Stimulated activated CD4-positive, alpha-beta T cell treated with anti-CD3 and anti-CD28 coated beads, TNF-alpha, amount 100 ng/mL, for 24 hours (primary cell): ENCODE results near the gene NUMBL.

Experiments used
- DNase-seq, 3 experiments: peaks; one replicate each; pipeline ENCODE4 v3.0.0-alpha.2; 2020; ENCODE audit warnings: low read depth in 3 of 3

The NUMBL gene

GRCh38 chr19:40716482-40717324 is 26.3 kb upstream of the NUMBL start, which contains the start of the genes COQ8B and ITPKC:
TSS of gene COQ8B (minus strand) at chr19:40716886. CDS start at chr19:40714632, 2,254 bp downstream.
TSS of gene ITPKC (plus strand) at chr19:40717112. CDS start at chr19:40717136, 24 bp downstream.
- peak; percentile 99 to 100 (median 100) for DNase-seq

- DNase-seq = peak; percentile 49 to 62 (median 57)
Measured at GRCh38 chr19:40716031-40716481, 25.6 kb upstream of the NUMBL start.

- DNase-seq = peak; percentile 84 to 93 (median 88)
Measured at GRCh38 chr19:40714441-40715299, 24.2 kb upstream of the NUMBL start.

- DNase-seq = no peak
Measured at GRCh38 chr19:40713939-40714338, 23.5 kb upstream of the NUMBL start.

- DNase-seq = no peak
Measured at GRCh38 chr19:40709817-40710216, 19.4 kb upstream of the NUMBL start.

- DNase-seq = no peak
Measured at GRCh38 chr19:40707615-40708014, 17.2 kb upstream of the NUMBL start.

GRCh38 chr19:40705950-40706619 is 15.6 kb upstream of the NUMBL start:
- DNase-seq = no peak

- no peak for DNase-seq
Measured at GRCh38 chr19:40705362-40705651, 14.9 kb upstream of the NUMBL start.

GRCh38 chr19:40704491-40705361 is 14.3 kb upstream of the NUMBL start:
- no peak for DNase-seq

GRCh38 chr19:40703029-40703755 is 12.7 kb upstream of the NUMBL start:
- no peak for DNase-seq

GRCh38 chr19:40702337-40703012 is 12.0 kb upstream of the NUMBL start:
- DNase-seq = no peak

GRCh38 chr19:40701758-40702157 is 11.3 kb upstream of the NUMBL start:
- no peak for DNase-seq

GRCh38 chr19:40700083-40700482 is 9.6 kb upstream of the NUMBL start:
- DNase-seq = no peak

- DNase-seq = no peak
Measured at GRCh38 chr19:40697007-40697406, 6.6 kb upstream of the NUMBL start.

- no peak for DNase-seq
Measured at GRCh38 chr19:40695881-40696280, 5.4 kb upstream of the NUMBL start.

- DNase-seq = no peak
Measured at GRCh38 chr19:40693896-40694295, 3.4 kb upstream of the NUMBL start.

- DNase-seq = no peak
Measured at GRCh38 chr19:40693150-40693788, 2.8 kb upstream of the NUMBL start.

- DNase-seq = no peak
Measured at GRCh38 chr19:40692212-40692551, 1.7 kb upstream of the NUMBL start.

GRCh38 chr19:40691421-40692211 is 1.2 kb upstream of the NUMBL start:
- peak in 1 of 3 experiments; percentile 12 for DNase-seq
